SJCRH30 (cell line): ENCODE data around the gene ZNF724. TPM values are rescaled to one million over a fixed set of nuclear protein-coding genes. Genes with fewer than 3 reads are reported as not detected.

ENCODE experiments used
- total RNA-seq: library from RNA; depleted of rRNA; stranded (reverse); fragments of >200 nt; shearing (Covaris generic); gene quantifications from 2 replicates; pipeline ENCODE4 v1.2.3, GENCODE V29; 2014; rRNA removed

The ZNF724 gene
- total RNA-seq, 1 experiment from 2014 or later, result 43.8 TPM

Other genes starting within 250 kb of the ZNF724 start
- not detected in 2 replicates for gene ZNF728, start 247.2 kb downstream of the ZNF724 start, total RNA-seq
- gene ZNF730, start 133.4 kb downstream of the ZNF724 start, total RNA-seq, result 19.6 and 24.9 TPM in 2 replicates
- 49.4 and 55.2 TPM in 2 replicates for gene ZNF91, start 145.1 kb upstream of the ZNF724 start, total RNA-seq